ENCODE data around the gene FADS2. TPM values are rescaled to one million over a fixed set of nuclear protein-coding genes. Genes with fewer than 3 reads are reported as not detected.

The FADS2 gene
- total RNA-seq, 4 donors from 2014 or later, result 2.7 to 28.8 (median 3.9) TPM

DNA sequence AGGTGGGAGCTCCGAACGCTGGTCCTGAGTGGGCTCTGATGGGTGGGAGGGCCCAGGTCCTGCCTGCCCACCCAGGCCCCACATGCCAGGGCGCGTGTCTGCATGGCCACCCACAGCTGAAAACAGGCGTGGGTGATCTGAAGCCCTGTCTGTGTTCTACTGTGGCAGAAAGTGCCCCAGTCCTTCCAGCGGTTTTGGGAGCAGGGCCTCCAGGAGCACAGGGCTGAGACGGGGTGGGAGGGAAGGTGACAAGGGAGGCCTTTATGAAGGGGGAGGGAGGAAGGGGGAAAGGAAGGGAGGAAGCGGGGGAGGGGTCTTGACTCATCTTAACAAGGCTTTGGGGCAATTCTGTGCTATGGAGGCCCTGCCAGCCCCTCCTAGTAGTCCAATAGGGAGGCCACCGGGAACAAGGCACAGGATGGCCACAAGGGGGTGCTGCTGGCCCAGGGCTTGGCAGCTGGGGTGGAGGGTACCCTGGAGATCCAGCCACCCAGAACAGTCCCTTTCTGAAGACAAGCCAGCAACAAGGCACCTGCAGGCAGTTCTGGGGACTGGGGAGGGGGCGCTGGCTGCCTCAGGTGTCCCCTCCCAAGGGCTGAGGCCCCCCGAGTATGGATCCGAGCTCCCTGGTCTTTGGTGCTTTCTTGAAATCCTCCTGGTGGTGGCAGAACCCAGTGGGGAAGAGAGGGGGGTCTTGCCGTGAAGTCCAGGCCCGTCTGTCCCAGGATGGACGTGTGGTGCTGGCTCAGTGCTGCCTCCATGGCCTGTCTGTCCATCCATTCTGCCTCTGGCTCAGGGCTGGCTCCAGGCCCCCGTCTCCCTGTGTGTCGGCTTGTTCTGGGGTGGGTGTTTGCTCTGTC lies 69.5 kb downstream of the FADS2 start:
- Histone ChIP-seq H3K9me3 (no peaks in the 10 kb centered on the region), H3K27me3 (no peaks in the 10 kb centered on the region), H3K4me3 (no peak overlapping the region), H3K4me1 (peaks cover 0 to 2% (median 0%) of the 10 kb centered on the region in 4 donors), H3K36me3 (no peaks in the 10 kb centered on the region), H3K27ac (peak overlapping the region in 1 of 4 donors; percentile 18)
- intact Hi-C loops (cut with DNase I; ENCODE audit: low total_unique reads) (loop anchor here (2.0 kb wide), 2 partner anchors 49 to 185 kb away; no protein-coding TSS in a partner anchor), in situ Hi-C loops (cut with MboI; ENCODE audit: low pct_ligation_motif_present in 1 of 4, low pct_unique_long_range_greater_than_20kb in 1 of 4, low sequenced_read_pairs in 3 of 4) (loop anchor here (5.0 to 25.0 kb wide), 5 partner anchors 47 to 190 kb away; no protein-coding TSS in a partner anchor)
- TF ChIP-seq, protein P1, sequence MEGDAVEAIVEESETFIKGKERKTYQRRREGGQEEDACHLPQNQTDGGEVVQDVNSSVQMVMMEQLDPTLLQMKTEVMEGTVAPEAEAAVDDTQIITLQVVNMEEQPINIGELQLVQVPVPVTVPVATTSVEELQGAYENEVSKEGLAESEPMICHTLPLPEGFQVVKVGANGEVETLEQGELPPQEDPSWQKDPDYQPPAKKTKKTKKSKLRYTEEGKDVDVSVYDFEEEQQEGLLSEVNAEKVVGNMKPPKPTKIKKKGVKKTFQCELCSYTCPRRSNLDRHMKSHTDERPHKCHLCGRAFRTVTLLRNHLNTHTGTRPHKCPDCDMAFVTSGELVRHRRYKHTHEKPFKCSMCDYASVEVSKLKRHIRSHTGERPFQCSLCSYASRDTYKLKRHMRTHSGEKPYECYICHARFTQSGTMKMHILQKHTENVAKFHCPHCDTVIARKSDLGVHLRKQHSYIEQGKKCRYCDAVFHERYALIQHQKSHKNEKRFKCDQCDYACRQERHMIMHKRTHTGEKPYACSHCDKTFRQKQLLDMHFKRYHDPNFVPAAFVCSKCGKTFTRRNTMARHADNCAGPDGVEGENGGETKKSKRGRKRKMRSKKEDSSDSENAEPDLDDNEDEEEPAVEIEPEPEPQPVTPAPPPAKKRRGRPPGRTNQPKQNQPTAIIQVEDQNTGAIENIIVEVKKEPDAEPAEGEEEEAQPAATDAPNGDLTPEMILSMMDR (IDR thresholded peaks at IDR 0.05), result peak; percentile 85 to 91 (median 88)
- no peak for TF ChIP-seq POLR2AphosphoS5 (IDR thresholded peaks at IDR 0.05)
- TF ChIP-seq EP300 (IDR thresholded peaks at IDR 0.05; ENCODE audit: low read depth), result no peak
- no peak for TF ChIP-seq POLR2A (IDR thresholded peaks at IDR 0.05)
- 58% methylated on average over 17 of the region's 17 CpGs; no CpG with 5 or more reads in 1 of the 2 donors for WGBS, 2 donors (ENCODE audit: low coverage in 1 of 2)
- DNase-seq, result peak; percentile 82

DNA sequence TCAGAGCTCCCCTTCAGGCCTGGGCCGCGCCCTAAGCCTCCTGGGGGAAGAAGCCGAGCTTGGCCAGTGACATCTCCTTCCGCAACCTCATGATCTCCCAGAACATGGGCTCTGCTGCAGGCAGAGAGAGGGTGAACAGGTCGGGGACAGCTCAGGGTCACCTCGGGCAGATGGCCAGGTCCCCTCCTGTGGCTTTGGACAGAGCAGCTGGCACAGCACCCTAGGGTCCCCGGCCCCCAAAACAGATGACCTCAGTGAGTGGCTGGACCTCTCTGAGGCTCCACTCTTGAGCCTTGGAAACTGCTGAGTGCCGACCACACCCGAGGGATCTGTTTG lies 70.1 kb downstream of the FADS2 start:
- intact Hi-C loops (cut with DNase I; ENCODE audit: low total_unique reads) (loop anchor here (2.0 kb wide), 1 partner anchor 185 kb away; no protein-coding TSS in a partner anchor), in situ Hi-C loops (cut with MboI; ENCODE audit: low pct_ligation_motif_present in 1 of 4, low pct_unique_long_range_greater_than_20kb in 1 of 4, low sequenced_read_pairs in 3 of 4) (loop anchor here (5.0 to 25.0 kb wide), 5 partner anchors 47 to 189 kb away; no protein-coding TSS in a partner anchor)
- H3K27ac ChIP-seq, result peak overlapping the region in 1 of 4 donors; percentile 18
- H3K4me1 ChIP-seq, result peaks cover 0 to 2% (median 0%) of the 10 kb centered on the region in 4 donors
- H3K9me3 ChIP-seq, result no peaks in the 10 kb centered on the region
- no peak for DNase-seq
- 59% methylated on average over 8 of the region's 9 CpGs; no CpG with 5 or more reads in 1 of the 2 donors for WGBS, 2 donors (ENCODE audit: low coverage in 1 of 2)
- no peaks in the 10 kb centered on the region for H3K36me3 ChIP-seq
- no peak overlapping the region for H3K4me3 ChIP-seq
- TF ChIP-seq EP300 (IDR thresholded peaks at IDR 0.05; ENCODE audit: low read depth) (no peak), POLR2A (IDR thresholded peaks at IDR 0.05) (no peak), POLR2AphosphoS5 (IDR thresholded peaks at IDR 0.05) (no peak)
- TF ChIP-seq, protein P1 (IDR thresholded peaks at IDR 0.05), result no peak
- H3K27me3 ChIP-seq, result no peaks in the 10 kb centered on the region

DNA sequence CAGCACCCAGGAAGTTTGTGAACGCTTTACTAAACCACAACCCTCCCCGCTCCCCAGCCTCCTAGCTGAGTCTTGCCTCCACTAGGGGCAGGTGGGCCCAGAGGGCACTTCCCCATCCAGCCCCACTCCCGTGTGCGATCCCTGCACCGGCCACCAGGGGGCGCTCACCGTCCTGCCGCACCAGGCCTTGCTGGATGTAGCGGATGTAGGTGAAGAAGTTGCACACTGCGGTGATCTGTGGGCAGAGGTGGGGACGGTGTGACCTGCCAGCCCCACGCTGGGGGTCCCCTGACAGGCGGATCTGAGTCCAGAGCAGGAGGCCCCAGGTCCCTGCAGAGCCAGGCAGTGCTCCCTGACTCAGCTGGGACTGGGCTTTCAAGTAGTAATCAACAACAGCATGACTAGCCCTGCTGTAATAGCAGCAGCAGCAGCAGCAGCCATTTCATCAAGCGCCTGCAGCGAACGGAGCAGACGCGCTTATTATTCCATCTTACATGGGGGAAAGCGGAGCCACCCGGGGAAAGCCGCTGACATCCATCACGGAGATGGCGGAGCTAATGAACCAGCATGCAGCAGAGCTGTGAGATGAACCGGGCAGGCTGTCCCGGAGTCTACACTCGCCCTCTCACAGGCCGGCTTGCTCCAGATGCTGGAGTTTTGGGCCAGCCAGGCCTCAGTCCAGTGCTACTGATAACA lies 71.2 kb downstream of the FADS2 start:
- Histone ChIP-seq H3K27ac (no peak overlapping the region), H3K9me3 (no peaks in the 10 kb centered on the region), H3K36me3 (no peaks in the 10 kb centered on the region), H3K27me3 (no peaks in the 10 kb centered on the region), H3K4me3 (no peak overlapping the region), H3K4me1 (peaks cover 0 to 2% (median 0%) of the 10 kb centered on the region in 4 donors)
- 41% methylated on average over 24 of the region's 27 CpGs; no CpG with 5 or more reads in 1 of the 2 donors for WGBS, 2 donors (ENCODE audit: low coverage in 1 of 2)
- in situ Hi-C loops (cut with MboI; ENCODE audit: low pct_ligation_motif_present in 1 of 4, low pct_unique_long_range_greater_than_20kb in 1 of 4, low sequenced_read_pairs in 3 of 4), result loop anchor here (5.0 to 25.0 kb wide), 5 partner anchors 46 to 188 kb away; no protein-coding TSS in a partner anchor
- intact Hi-C loops (cut with DNase I; ENCODE audit: low total_unique reads), result loop anchor here (2.0 kb wide), 1 partner anchor 184 kb away; no protein-coding TSS in a partner anchor
- DNase-seq, result peak; percentile 89
- TF ChIP-seq POLR2A (IDR thresholded peaks at IDR 0.05), result no peak
- TF ChIP-seq, protein P1 (IDR thresholded peaks at IDR 0.05), result peak; percentile 99 to 100 (median 99)

DNA sequence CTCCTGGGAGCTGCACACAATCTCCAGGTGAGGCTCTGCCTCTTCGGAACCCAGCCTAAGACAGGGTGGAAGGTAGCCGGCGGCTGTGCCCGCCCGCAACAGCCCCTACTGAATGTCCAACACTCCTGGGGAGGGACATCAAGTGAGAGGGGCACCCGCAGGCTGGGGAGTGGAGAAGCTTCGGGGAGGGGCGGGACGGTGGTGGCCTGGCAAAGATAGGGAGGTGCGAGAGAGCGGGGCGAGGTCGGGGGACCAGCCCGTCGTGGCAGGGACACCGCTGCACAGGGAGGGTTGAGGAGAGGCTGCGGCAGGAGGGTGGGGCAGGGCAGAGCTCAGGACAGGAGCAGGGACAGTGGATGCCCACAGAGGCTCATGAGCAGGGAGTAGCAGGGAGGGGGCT lies 72.2 kb downstream of the FADS2 start:
- TF ChIP-seq POLR2AphosphoS5 (IDR thresholded peaks at IDR 0.05) (no peak), EP300 (IDR thresholded peaks at IDR 0.05; ENCODE audit: low read depth) (no peak), POLR2A (IDR thresholded peaks at IDR 0.05) (no peak)
- TF ChIP-seq, protein P1 (IDR thresholded peaks at IDR 0.05), result no peak
- WGBS, 2 donors (ENCODE audit: low coverage in 1 of 2), result 84 to 87% methylated on average over 3 to 17 of the region's 17 CpGs
- no peaks in the 10 kb centered on the region for H3K36me3 ChIP-seq
- H3K27ac ChIP-seq, result no peak overlapping the region
- no peaks in the 10 kb centered on the region for H3K27me3 ChIP-seq
- intact Hi-C loops (cut with DNase I; ENCODE audit: low total_unique reads) (no loop called here), in situ Hi-C loops (cut with MboI; ENCODE audit: low pct_ligation_motif_present in 1 of 4, low pct_unique_long_range_greater_than_20kb in 1 of 4, low sequenced_read_pairs in 3 of 4) (no loop called here)
- peaks cover 0 to 2% (median 0%) of the 10 kb centered on the region in 4 donors for H3K4me1 ChIP-seq
- H3K9me3 ChIP-seq, result no peaks in the 10 kb centered on the region
- DNase-seq, result no peak
- no peak overlapping the region for H3K4me3 ChIP-seq

All from transverse colon (tissue), 4 donors.